Measurements from ENCODE around the gene TAF11L9. TPM values are rescaled to one million over a fixed set of nuclear protein-coding genes. Genes with fewer than 3 reads are reported as not detected.

TAF11L9 gene
- total RNA-seq, 2 experiments from 2014 or later = not detected

Other genes with a start within 250 kb of the TAF11L9 start
- gene TAF11L2, start 96.2 kb downstream of the TAF11L9 start, total RNA-seq = not detected
- gene TAF11L3, start 76.0 kb downstream of the TAF11L9 start, total RNA-seq = not detected
- not detected for gene TAF11L4, start 72.6 kb downstream of the TAF11L9 start, total RNA-seq
- not detected for gene TAF11L5, start 69.2 kb downstream of the TAF11L9 start, total RNA-seq
- gene TAF11L6, start 65.7 kb downstream of the TAF11L9 start, total RNA-seq = not detected
- gene TAF11L7, start 8.6 kb downstream of the TAF11L9 start, total RNA-seq = not detected
- gene TAF11L8, start 3.4 kb downstream of the TAF11L9 start, total RNA-seq = not detected
- gene TAF11L10, start 3.4 kb upstream of the TAF11L9 start, total RNA-seq = not detected
- not detected for gene TAF11L11, start 9.8 kb upstream of the TAF11L9 start, total RNA-seq
- not detected for gene TAF11L12, start 16.0 kb upstream of the TAF11L9 start, total RNA-seq
- not detected for gene TAF11L13, start 37.7 kb upstream of the TAF11L9 start, total RNA-seq
- not detected for gene TAF11L14, start 40.1 kb upstream of the TAF11L9 start, total RNA-seq

Data from activated CD4-positive, alpha-beta T cell treated with anti-CD3 and anti-CD28 coated beads, Interleukin-2, amount 10 ng/mL, durations not matched to agents 7 days and 5 days (primary cell).